NCI-H1436 (cell line): ENCODE measurements around the gene EDN2.

Experiments
- DNase-seq: peaks from one replicate; lab custom pipeline; 2025; lab: John Stamatoyannopoulos, UW

EDN2 gene

GRCh38 chr1:41483001-41483850 is 1.3 kb downstream of the EDN2 start:
- no peak for DNase-seq

- DNase-seq = peak; percentile 22
These were observed 2.3 kb downstream of the EDN2 start for GRCh38 chr1:41482001-41482765.

- no peak for DNase-seq
These were observed 3.2 kb downstream of the EDN2 start for GRCh38 chr1:41481109-41481775.

GRCh38 chr1:41480204-41481108 is 4.0 kb downstream of the EDN2 start:
- no peak for DNase-seq

- DNase-seq = no peak
These were observed 4.7 kb downstream of the EDN2 start for GRCh38 chr1:41479808-41480160.

- no peak for DNase-seq
These were observed 5.3 kb downstream of the EDN2 start for GRCh38 chr1:41479000-41479807.

GRCh38 chr1:41478118-41478748 is 6.2 kb downstream of the EDN2 start:
- no peak for DNase-seq

GRCh38 chr1:41476807-41477361 is 7.6 kb downstream of the EDN2 start:
- DNase-seq = no peak

GRCh38 chr1:41475859-41476567 is 8.5 kb downstream of the EDN2 start:
- DNase-seq = no peak

- no peak for DNase-seq
These were observed 9.1 kb downstream of the EDN2 start for GRCh38 chr1:41475346-41475745.

GRCh38 chr1:41474490-41475271 is 9.8 kb downstream of the EDN2 start:
- no peak for DNase-seq

GRCh38 chr1:41473738-41474362 is 10.6 kb downstream of the EDN2 start:
- no peak for DNase-seq

GRCh38 chr1:41471658-41472057 is 12.8 kb downstream of the EDN2 start:
- DNase-seq = no peak

GRCh38 chr1:41469706-41470105 is 14.8 kb downstream of the EDN2 start:
- DNase-seq = no peak

GRCh38 chr1:41468122-41468762 is 16.2 kb downstream of the EDN2 start:
- no peak for DNase-seq

GRCh38 chr1:41467673-41468072 is 16.8 kb downstream of the EDN2 start:
- no peak for DNase-seq

- DNase-seq = no peak
These were observed 18.3 kb downstream of the EDN2 start for GRCh38 chr1:41466146-41466545.

- no peak for DNase-seq
These were observed 18.7 kb downstream of the EDN2 start for GRCh38 chr1:41465741-41466140.
